ENCODE data around the gene NLGN1. TPM values are rescaled to one million over a fixed set of nuclear protein-coding genes. Genes with fewer than 3 reads are reported as not detected.
"Not testable (repeated sequence)": the region's sequence is repeated elsewhere in the genome, so short reads cannot be mapped to it uniquely, and the experiment has no call there.

NLGN1 gene
- total and polyA plus RNA-seq, 12 donors = 0.88 to 19.9 (median 12.6) TPM

DNA sequence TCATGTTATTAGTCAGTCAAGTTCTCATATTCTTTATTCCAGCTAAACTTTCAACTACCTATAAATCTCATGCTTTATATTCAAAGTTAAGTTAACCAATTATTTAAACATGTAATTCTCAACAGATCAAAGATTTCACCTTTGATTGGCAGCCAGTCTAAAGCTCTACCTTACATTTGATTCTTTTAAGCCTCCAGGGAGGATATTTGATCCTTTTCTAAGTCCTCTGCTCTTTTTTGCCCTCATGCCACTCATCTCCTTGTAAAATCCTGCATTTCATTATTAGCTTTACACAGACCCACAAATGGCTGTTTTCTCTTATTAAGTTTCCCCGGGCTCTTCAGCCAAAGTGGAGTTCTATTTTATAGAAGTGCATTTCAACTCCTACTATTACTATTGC lies 134.1 kb downstream of the NLGN1 start:
- H3K27me3 ChIP-seq = no peaks in the 10 kb centered on the region
- WGBS, 2 donors = 86 to 90% methylated on average over 1 of the region's 1 CpG
- intact Hi-C loops (cut with DNase I) = no loop called here

DNA sequence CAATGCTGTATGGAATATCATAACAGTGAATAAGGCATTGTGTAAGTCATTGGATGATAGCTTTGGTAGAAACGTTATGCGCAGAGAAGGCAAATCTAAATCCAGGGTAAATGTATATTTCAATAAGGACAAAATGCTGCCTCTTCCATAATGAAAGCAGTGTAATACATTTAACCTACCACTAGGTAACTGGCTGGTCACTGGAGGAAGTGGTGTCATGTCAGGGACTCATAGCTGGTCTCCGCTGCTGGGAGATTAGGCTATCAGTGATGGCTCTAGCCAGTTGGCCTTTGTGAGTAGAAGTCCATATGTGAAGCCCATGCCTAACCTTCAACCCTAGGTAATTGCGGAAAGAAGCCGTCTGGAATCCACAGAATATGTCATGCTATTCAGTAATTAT lies 140.9 kb downstream of the NLGN1 start:
- ATAC-seq (no peak), DNase-seq (no peak)
- H3K4me3 ChIP-seq = no peak overlapping the region
- no peaks in the 10 kb centered on the region for H3K4me1 ChIP-seq
- no peaks in the 10 kb centered on the region for H3K36me3 ChIP-seq
- TF ChIP-seq, protein P1, sequence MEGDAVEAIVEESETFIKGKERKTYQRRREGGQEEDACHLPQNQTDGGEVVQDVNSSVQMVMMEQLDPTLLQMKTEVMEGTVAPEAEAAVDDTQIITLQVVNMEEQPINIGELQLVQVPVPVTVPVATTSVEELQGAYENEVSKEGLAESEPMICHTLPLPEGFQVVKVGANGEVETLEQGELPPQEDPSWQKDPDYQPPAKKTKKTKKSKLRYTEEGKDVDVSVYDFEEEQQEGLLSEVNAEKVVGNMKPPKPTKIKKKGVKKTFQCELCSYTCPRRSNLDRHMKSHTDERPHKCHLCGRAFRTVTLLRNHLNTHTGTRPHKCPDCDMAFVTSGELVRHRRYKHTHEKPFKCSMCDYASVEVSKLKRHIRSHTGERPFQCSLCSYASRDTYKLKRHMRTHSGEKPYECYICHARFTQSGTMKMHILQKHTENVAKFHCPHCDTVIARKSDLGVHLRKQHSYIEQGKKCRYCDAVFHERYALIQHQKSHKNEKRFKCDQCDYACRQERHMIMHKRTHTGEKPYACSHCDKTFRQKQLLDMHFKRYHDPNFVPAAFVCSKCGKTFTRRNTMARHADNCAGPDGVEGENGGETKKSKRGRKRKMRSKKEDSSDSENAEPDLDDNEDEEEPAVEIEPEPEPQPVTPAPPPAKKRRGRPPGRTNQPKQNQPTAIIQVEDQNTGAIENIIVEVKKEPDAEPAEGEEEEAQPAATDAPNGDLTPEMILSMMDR (IDR thresholded peaks at IDR 0.05) = peak in 1 of 9 donors; percentile 20
- intact Hi-C loops (cut with DNase I) = no loop called here
- WGBS, 2 donors = 95% methylated on average over 5 of the region's 5 CpGs
- H3K27ac ChIP-seq = no peak overlapping the region
- no peaks in the 10 kb centered on the region for H3K9me3 ChIP-seq
- no peaks in the 10 kb centered on the region for H3K27me3 ChIP-seq

More for the DNA sequence above, 134.1 kb downstream of the NLGN1 start:
- H3K9me3 ChIP-seq = peaks cover 0 to 27% (median 12%) of the 10 kb centered on the region in 11 donors
- ATAC-seq (no peak), DNase-seq (no peak)
- TF ChIP-seq, protein P1 (IDR thresholded peaks at IDR 0.05) = no peak
- H3K4me3 ChIP-seq = no peak overlapping the region
- no peaks in the 10 kb centered on the region for H3K36me3 ChIP-seq
- H3K4me1 ChIP-seq = no peaks in the 10 kb centered on the region
- no peak overlapping the region for H3K27ac ChIP-seq

DNA sequence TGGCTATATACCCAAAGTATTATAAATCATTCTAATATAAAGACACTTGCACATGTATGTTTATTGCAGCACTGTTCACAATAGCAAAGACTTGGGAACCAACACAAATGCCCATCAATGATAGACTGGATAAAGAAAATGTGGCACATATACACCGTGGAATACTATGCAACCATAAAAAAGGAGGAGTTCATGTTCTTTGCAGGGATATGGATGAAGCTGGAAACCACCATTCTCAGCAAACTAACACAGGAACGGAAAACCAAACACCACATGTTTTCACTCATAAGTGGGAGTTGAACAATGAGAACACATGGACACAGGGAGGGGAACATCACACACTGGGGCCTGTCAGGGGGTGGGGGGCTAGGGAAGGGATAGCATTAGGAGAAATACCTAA lies 148.0 kb downstream of the NLGN1 start:
- H3K4me1 ChIP-seq, ATAC-seq, DNase-seq, H3K9me3 ChIP-seq, H3K27me3 ChIP-seq, H3K36me3 ChIP-seq, H3K4me3 ChIP-seq, H3K27ac ChIP-seq: not testable (repeated sequence)
- 93 to 97% methylated on average over 2 of the region's 2 CpGs for WGBS, 2 donors
- intact Hi-C loops (cut with DNase I) = loop anchor here in 2 of 10 donors (10.0 kb wide), 2 partner anchors 131 to 741 kb away; no protein-coding TSS in a partner anchor

DNA sequence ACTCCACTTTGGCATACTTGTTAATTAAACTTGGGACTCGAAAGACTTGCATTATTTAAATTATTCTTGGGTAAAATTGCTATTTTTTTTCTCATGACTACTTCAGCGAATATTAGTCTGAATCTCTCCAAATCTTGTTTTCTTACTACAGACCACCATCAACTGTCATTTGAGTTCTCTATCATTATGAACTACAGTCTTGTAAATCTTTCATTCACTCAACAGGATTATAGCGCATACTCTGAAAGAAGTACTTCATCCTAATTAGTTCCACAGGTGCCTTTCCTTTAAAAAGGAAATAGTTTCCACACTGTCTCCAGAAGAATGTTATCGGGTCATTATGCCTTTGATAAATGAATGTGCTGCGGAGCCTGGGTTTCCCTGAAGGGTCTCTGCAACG lies 149.5 kb downstream of the NLGN1 start:
- ATAC-seq (no peak), DNase-seq (no peak)
- TF ChIP-seq, protein P1 (IDR thresholded peaks at IDR 0.05) = no peak
- H3K4me1 ChIP-seq = no peaks in the 10 kb centered on the region
- H3K27me3 ChIP-seq = no peaks in the 10 kb centered on the region
- H3K9me3 ChIP-seq = no peaks in the 10 kb centered on the region
- H3K27ac ChIP-seq = no peak overlapping the region
- no peaks in the 10 kb centered on the region for H3K36me3 ChIP-seq
- no peak overlapping the region for H3K4me3 ChIP-seq
- intact Hi-C loops (cut with DNase I) = loop anchor here in 2 of 10 donors (10.0 kb wide), 2 partner anchors 132 to 742 kb away; no protein-coding TSS in a partner anchor
- 78 to 82% methylated on average over 6 of the region's 6 CpGs for WGBS, 2 donors

DNA sequence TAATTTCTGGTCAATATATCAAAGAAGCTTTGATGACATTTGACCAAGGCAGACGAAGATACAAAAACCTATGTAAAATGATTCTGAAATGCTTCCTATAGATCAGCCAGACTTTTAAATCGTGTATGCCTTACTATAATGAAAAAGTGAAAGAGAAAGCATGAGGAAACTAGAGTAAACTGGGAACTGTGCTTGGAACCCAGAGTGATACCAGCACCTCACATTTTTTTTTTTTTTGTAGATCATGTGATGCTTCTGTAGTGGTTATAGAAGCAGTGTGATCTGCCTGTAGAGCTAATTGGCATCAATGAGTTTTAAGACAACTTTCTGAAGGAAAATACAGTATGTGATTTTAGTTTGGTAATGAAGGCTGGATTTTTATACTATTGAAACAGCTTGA lies 150.7 kb downstream of the NLGN1 start:
- no peak overlapping the region for H3K4me3 ChIP-seq
- H3K27ac ChIP-seq = no peak overlapping the region
- ATAC-seq (no peak), DNase-seq (no peak)
- no peaks in the 10 kb centered on the region for H3K36me3 ChIP-seq
- peaks cover 0 to 1% (median 0%) of the 10 kb centered on the region in 9 donors for H3K4me1 ChIP-seq
- H3K9me3 ChIP-seq = no peaks in the 10 kb centered on the region
- no peaks in the 10 kb centered on the region for H3K27me3 ChIP-seq
- TF ChIP-seq, protein P1 (IDR thresholded peaks at IDR 0.05) = no peak
- 78 to 83% methylated on average over 2 of the region's 2 CpGs for WGBS, 2 donors
- intact Hi-C loops (cut with DNase I) = loop anchor here in 2 of 10 donors (10.0 kb wide), 2 partner anchors 133 to 743 kb away; no protein-coding TSS in a partner anchor

Data from heart right ventricle (tissue), 16 donors.